Measurements from ENCODE around the gene C3orf20.

C3orf20 gene

GRCh38 chr3:14816359-14816758 lies 141.4 kb downstream of the C3orf20 start:
- no peak for DNase-seq (ENCODE audit: low read depth)

- DNase-seq (ENCODE audit: low read depth): no peak
Observed at GRCh38 chr3:14818804-14819500, 144.0 kb downstream of the C3orf20 start, which contains the start of gene FGD5. Gene FGD5 (plus strand): TSS chr3:14818962. CDS start chr3:14819072, 110 bp downstream.

GRCh38 chr3:14819671-14820070 lies 144.7 kb downstream of the C3orf20 start:
- DNase-seq (ENCODE audit: low read depth): no peak

GRCh38 chr3:14820156-14820555 lies 145.2 kb downstream of the C3orf20 start:
- DNase-seq (ENCODE audit: low read depth): no peak

- no peak for DNase-seq (ENCODE audit: low read depth)
Observed at GRCh38 chr3:14821151-14821550, 146.2 kb downstream of the C3orf20 start.

DNA sequence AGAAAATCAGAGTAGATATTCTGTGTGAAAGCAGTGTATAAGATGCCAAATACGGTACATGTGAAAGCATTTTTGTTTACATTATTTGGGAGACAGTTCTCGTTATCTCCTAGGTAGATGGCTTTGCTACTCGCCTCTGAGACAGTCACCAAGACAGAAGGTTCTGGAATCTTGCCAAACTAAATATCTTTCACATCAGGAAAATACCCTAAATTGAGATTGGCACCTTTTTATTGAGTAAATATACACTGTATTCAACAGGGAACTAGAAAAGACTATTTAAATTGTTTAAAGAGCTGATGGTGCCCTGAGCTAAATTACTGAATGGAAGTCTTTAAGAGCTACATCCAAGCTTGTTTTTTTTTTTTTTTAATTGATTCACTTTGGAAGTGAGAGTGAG lies 147.2 kb downstream of the C3orf20 start:
- DNase-seq (ENCODE audit: low read depth): no peak

Measured in HS-27A (cell line).